ENCODE data around the gene ODAD4. TPM values are rescaled to one million over a fixed set of nuclear protein-coding genes. Genes with fewer than 3 reads are reported as not detected.

ODAD4 gene
- total RNA-seq, 1 donor: 0.43 TPM

- TF ChIP-seq CTCF (IDR thresholded peaks at IDR 0.05; ENCODE audit: insufficient read depth, low read depth, low read length): no peak
- H3K4me3 ChIP-seq (ENCODE audit: low read depth, low read length): no peak overlapping the region
- DNase-seq (ENCODE audit: low read depth): no peak
Measured at GRCh38 chr17:41972571-41973407, 42.4 kb downstream of the ODAD4 start.

- no peak overlapping the region for H3K4me3 ChIP-seq (ENCODE audit: low read depth, low read length)
- no peak for TF ChIP-seq CTCF (IDR thresholded peaks at IDR 0.05; ENCODE audit: insufficient read depth, low read depth, low read length)
- no peak for DNase-seq (ENCODE audit: low read depth)
Measured at GRCh38 chr17:41973408-41973811, 43.0 kb downstream of the ODAD4 start.

- no peak for TF ChIP-seq CTCF (IDR thresholded peaks at IDR 0.05; ENCODE audit: insufficient read depth, low read depth, low read length)
- DNase-seq (ENCODE audit: low read depth): no peak
- no peak overlapping the region for H3K4me3 ChIP-seq (ENCODE audit: low read depth, low read length)
Measured at GRCh38 chr17:41974031-41974430, 43.6 kb downstream of the ODAD4 start.

GRCh38 chr17:41974658-41975057 is 44.2 kb downstream of the ODAD4 start:
- no peak for TF ChIP-seq CTCF (IDR thresholded peaks at IDR 0.05; ENCODE audit: insufficient read depth, low read depth, low read length)

GRCh38 chr17:41975099-41976083 is 45.0 kb downstream of the ODAD4 start:
- H3K4me3 ChIP-seq (ENCODE audit: low read depth, low read length): no peak overlapping the region
- DNase-seq (ENCODE audit: low read depth): no peak
- no peak for TF ChIP-seq CTCF (IDR thresholded peaks at IDR 0.05; ENCODE audit: insufficient read depth, low read depth, low read length)

More at GRCh38 chr17:41974658-41975057, 44.2 kb downstream of the ODAD4 start:
- no peak for DNase-seq (ENCODE audit: low read depth)
- no peak overlapping the region for H3K4me3 ChIP-seq (ENCODE audit: low read depth, low read length)

- H3K4me3 ChIP-seq (ENCODE audit: low read depth, low read length): no peak overlapping the region
- TF ChIP-seq CTCF (IDR thresholded peaks at IDR 0.05; ENCODE audit: insufficient read depth, low read depth, low read length): no peak
- DNase-seq (ENCODE audit: low read depth): peak; percentile 61
Measured at GRCh38 chr17:41976142-41976768, 45.8 kb downstream of the ODAD4 start.

Data from fibroblast of villous mesenchyme (primary cell).